ENCODE data around the gene COBL. TPM values are rescaled to one million over a fixed set of nuclear protein-coding genes. Genes with fewer than 3 reads are reported as not detected.

The COBL gene
- total RNA-seq, 1 experiment from 2014 or later: 49.9 TPM

DNA sequence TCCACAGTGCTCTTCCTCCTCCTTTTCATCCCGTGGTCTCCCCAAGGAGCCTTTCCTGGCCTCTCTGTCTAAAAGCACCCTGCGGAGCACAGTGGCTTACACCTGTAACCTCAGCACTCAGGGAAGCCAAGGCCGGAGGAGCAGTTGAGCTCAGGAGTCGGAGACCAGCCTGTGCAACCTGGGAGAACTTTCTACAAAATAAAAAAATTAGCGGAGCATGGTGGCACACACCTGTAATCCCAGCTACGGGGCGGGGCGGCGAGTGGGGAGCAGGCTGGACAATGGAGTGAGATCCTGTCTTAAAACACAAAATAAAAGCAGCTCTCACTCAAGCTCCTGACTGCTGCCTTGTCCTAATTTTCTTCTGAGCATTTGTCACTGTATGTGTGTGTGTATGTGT is 1.4 kb upstream of the COBL start:
- TF ChIP-seq, protein P1, sequence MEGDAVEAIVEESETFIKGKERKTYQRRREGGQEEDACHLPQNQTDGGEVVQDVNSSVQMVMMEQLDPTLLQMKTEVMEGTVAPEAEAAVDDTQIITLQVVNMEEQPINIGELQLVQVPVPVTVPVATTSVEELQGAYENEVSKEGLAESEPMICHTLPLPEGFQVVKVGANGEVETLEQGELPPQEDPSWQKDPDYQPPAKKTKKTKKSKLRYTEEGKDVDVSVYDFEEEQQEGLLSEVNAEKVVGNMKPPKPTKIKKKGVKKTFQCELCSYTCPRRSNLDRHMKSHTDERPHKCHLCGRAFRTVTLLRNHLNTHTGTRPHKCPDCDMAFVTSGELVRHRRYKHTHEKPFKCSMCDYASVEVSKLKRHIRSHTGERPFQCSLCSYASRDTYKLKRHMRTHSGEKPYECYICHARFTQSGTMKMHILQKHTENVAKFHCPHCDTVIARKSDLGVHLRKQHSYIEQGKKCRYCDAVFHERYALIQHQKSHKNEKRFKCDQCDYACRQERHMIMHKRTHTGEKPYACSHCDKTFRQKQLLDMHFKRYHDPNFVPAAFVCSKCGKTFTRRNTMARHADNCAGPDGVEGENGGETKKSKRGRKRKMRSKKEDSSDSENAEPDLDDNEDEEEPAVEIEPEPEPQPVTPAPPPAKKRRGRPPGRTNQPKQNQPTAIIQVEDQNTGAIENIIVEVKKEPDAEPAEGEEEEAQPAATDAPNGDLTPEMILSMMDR (IDR thresholded peaks at IDR 0.05; ENCODE audit: unreplicated experiment): no peak
- DNase-seq: no peak
- peaks cover 40% of the 10 kb centered on the region for H3K36me3 Mint-ChIP-seq (ENCODE audit: insufficient read depth, unreplicated experiment)
- peak overlapping the region; percentile 93 for H3K4me3 Mint-ChIP-seq (ENCODE audit: low read depth, unreplicated experiment)
- H3K4me1 Mint-ChIP-seq (ENCODE audit: low read depth, unreplicated experiment): peaks cover 50% of the 10 kb centered on the region
- H3K27ac Mint-ChIP-seq (ENCODE audit: unreplicated experiment): peak overlapping the region; percentile 95
- H3K9me3 Mint-ChIP-seq (ENCODE audit: low read depth, unreplicated experiment): no peaks in the 10 kb centered on the region
- intact Hi-C loops (cut with micrococcal nuclease; ENCODE audit: unreplicated experiment): no loop called here
- CTCF ChIA-PET: interaction anchor here (1.1 kb wide), 1 partner anchor 47 kb away, joined by 4 read pairs; no protein-coding TSS in a partner anchor
- H3K27me3 Mint-ChIP-seq (ENCODE audit: unreplicated experiment): no peaks in the 10 kb centered on the region
- no TSS peak for BruUV-seq (replicated peaks)

DNA sequence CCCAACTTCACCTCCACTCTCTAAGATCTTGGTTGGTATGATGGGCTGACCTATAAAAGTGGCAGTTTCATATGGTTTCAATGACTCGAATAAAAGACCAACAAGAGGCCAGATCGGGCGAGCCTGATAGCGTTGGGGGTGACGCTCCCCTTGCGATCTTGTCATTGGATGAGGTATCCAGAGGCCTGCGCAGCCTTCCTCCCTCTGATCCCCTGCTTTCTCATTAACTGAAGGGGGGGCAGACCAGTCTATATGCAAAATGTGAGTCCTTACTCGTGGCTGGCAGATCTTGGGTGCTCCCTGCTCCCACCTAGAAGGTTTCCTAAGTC is 937 bp upstream of the COBL start:
- CTCF ChIA-PET: interaction anchor here (1.1 kb wide), 1 partner anchor 46 kb away, joined by 4 read pairs; no protein-coding TSS in a partner anchor
- Mint-ChIP-seq H3K27me3 (ENCODE audit: unreplicated experiment) (no peaks in the 10 kb centered on the region), H3K9me3 (ENCODE audit: low read depth, unreplicated experiment) (no peaks in the 10 kb centered on the region)

DNA sequence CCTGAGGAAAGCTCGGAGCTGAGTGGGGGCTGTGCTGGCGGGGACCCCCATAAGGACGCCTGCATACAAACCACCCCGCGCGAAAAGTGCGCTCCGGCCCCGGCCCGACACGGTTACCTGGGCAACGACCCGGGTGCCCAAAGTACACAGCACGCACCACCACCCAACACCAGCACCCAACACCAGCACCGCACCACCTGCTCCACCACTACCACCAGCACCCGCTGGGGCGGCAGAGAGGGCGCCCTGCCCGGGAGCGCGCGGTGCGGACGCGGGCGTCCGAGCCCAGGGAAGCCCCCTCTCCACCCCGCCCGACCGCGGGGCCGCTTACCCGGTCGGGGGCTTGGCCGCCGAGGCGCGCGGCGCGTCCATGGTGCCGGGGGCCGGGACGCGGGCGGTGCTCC is 345 bp downstream of the COBL start:
- TF ChIP-seq, protein P1 (IDR thresholded peaks at IDR 0.05; ENCODE audit: unreplicated experiment): peak; percentile 58
- intact Hi-C loops (cut with micrococcal nuclease; ENCODE audit: unreplicated experiment): no loop called here
- peaks cover 40% of the 10 kb centered on the region for H3K36me3 Mint-ChIP-seq (ENCODE audit: insufficient read depth, unreplicated experiment)
- no peaks in the 10 kb centered on the region for H3K9me3 Mint-ChIP-seq (ENCODE audit: low read depth, unreplicated experiment)
- peaks cover 50% of the 10 kb centered on the region for H3K4me1 Mint-ChIP-seq (ENCODE audit: low read depth, unreplicated experiment)
- no peaks in the 10 kb centered on the region for H3K27me3 Mint-ChIP-seq (ENCODE audit: unreplicated experiment)
- DNase-seq: peak; percentile 88
- peak overlapping the region; percentile 93 for H3K4me3 Mint-ChIP-seq (ENCODE audit: low read depth, unreplicated experiment)
- peak overlapping the region; percentile 95 for H3K27ac Mint-ChIP-seq (ENCODE audit: unreplicated experiment)
- no TSS peak for BruUV-seq (replicated peaks)
- CTCF ChIA-PET: no interaction called here

More for the DNA sequence above, 937 bp upstream of the COBL start:
- TF ChIP-seq, protein P1 (IDR thresholded peaks at IDR 0.05; ENCODE audit: unreplicated experiment): no peak
- H3K4me1 Mint-ChIP-seq (ENCODE audit: low read depth, unreplicated experiment): peaks cover 50% of the 10 kb centered on the region
- DNase-seq: no peak
- peaks cover 40% of the 10 kb centered on the region for H3K36me3 Mint-ChIP-seq (ENCODE audit: insufficient read depth, unreplicated experiment)
- no TSS peak for BruUV-seq (replicated peaks)
- peak overlapping the region; percentile 95 for H3K27ac Mint-ChIP-seq (ENCODE audit: unreplicated experiment)
- intact Hi-C loops (cut with micrococcal nuclease; ENCODE audit: unreplicated experiment): no loop called here
- H3K4me3 Mint-ChIP-seq (ENCODE audit: low read depth, unreplicated experiment): peak overlapping the region; percentile 93

DNA sequence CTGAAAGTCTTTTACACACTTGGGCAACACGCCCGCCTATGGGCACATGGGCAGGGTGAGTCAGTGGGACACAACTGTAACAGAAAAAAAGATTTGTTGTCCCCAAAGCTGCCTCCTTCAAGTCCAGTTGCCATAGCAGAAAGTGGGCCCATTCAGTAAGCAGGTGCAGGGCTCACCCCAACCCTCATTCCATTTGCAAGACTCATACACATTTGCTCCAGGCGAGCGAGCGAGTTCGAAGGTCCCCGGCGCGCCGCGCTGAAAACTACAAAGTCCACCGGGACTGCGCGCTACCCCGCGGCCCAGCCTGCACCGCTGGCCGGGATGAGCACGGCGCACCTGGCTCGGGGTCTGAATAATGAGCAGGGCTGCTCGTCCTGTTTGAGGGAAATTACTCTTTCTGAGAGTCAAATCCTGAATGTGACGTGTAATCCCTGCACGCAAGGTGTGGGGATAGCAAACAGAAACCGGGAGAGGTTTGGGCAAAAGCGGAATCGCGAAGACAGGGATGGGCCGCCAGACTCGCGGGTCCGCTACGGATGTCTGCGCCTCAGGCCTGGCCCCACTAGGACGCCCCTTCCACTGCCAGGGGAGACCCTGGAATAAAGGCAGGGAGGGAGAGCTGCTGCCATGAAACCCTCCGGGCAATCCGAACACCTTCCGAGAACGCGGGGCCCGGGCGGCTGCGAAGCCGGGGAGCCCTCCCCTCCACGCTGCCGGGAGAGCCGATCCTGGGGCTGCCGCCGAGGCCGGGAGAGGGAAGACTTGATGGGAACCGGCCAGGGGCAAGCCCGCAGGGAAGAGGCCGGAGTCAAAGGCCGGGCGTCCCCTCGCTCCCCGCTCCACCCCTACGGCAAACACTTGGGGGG is 982 bp downstream of the COBL start:
- H3K4me1 Mint-ChIP-seq (ENCODE audit: low read depth, unreplicated experiment): peaks cover 50% of the 10 kb centered on the region
- TF ChIP-seq, protein P1 (IDR thresholded peaks at IDR 0.05; ENCODE audit: unreplicated experiment): no peak
- peak; percentile 88 for DNase-seq
- peak overlapping the region; percentile 93 for H3K4me3 Mint-ChIP-seq (ENCODE audit: low read depth, unreplicated experiment)
- no peaks in the 10 kb centered on the region for H3K9me3 Mint-ChIP-seq (ENCODE audit: low read depth, unreplicated experiment)
- H3K27ac Mint-ChIP-seq (ENCODE audit: unreplicated experiment): peak overlapping the region; percentile 95
- intact Hi-C loops (cut with micrococcal nuclease; ENCODE audit: unreplicated experiment): loop anchor here (1.0 to 2.0 kb wide), 3 partner anchors 12 to 53 kb away; no protein-coding TSS in a partner anchor
- no peaks in the 10 kb centered on the region for H3K27me3 Mint-ChIP-seq (ENCODE audit: unreplicated experiment)
- peaks cover 40% of the 10 kb centered on the region for H3K36me3 Mint-ChIP-seq (ENCODE audit: insufficient read depth, unreplicated experiment)
- BruUV-seq (replicated peaks): TSS peak; percentile 84
- CTCF ChIA-PET: interaction anchor here (0.6 to 2.4 kb wide), 6 partner anchors 42 to 269 kb away, joined by 4 to 7 read pairs (median 5); no protein-coding TSS in a partner anchor

Measured in Calu3 (cell line).